ENCODE data around the gene CLCN7.

The CLCN7 gene

DNA sequence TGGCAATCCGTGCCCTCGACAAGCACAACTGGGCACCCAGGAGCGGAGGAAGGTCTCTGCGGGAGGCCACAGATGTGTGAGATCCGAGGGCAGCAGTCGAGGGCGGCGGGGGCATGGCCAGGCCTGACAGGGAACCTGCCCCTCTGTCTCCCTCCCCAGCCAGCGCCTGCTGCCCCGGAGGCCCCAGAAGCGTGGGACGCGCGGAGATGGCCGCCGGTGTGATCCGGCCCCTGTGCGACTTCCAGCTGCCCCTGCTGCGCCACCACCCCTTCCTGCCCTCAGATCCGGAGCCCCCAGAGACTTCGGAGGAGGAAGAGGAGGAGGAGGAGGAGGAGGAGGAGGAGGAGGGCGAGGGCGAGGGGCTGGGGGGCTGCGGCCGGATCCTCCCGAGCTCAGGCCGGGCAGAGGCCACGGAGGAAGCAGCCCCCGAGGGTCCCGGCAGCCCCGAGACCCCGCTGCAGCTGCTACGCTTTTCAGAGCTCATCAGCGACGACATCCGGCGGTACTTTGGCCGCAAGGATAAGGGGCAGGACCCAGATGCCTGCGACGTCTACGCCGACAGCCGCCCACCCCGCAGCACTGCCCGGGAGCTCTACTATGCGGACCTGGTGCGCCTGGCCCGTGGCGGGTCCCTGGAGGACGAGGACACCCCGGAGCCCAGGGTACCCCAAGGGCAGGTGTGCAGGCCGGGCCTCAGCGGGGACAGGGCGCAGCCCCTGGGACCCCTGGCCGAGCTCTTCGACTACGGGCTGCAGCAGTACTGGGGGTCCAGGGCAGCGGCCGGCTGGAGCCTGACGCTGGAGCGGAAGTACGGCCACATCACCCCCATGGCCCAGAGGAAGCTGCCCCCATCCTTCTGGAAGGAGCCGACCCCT lies 42.2 kb downstream of the CLCN7 start:
- in situ Hi-C loops (cut with MboI; ENCODE audit: low sequenced_read_pairs), result no loop called here

DNA sequence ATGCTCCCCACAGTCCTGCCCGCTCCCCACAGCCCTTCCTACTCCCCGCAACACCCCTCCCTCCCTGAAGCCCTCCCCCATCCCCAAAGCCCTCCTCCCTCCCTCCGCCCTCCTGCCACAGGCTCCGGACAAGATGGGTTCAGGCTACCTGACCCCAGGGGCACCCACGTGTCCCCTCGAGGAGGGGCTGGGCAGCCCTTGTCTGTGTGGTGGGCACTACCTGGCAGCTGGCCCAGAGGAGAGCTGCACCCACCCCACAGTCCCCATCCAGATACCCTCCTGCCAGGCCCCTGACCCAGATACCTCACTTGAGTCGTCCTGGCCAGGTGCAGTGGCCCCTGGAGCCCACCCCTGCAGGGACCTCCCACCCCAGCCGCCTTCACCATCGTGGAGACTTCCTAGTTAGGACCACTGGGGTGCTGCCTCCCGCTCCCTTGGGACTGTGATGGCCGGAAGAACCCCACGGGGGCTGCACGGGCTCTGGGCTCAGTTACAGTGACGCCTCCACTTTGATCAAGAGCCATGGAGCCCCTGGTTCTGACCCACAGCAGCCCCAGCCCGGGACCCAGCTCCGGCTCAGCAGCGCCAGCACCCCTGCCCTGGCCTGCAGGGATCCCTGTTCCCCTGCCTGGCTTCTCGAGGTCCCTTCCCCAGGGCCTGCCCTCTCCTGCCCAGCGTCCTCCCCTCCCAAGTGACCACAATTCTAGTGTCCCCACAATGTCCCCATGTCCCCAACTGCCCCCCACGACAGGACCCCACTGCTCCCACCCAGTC lies 43.1 kb downstream of the CLCN7 start:
- in situ Hi-C loops (cut with MboI; ENCODE audit: low sequenced_read_pairs), result no loop called here

DNA sequence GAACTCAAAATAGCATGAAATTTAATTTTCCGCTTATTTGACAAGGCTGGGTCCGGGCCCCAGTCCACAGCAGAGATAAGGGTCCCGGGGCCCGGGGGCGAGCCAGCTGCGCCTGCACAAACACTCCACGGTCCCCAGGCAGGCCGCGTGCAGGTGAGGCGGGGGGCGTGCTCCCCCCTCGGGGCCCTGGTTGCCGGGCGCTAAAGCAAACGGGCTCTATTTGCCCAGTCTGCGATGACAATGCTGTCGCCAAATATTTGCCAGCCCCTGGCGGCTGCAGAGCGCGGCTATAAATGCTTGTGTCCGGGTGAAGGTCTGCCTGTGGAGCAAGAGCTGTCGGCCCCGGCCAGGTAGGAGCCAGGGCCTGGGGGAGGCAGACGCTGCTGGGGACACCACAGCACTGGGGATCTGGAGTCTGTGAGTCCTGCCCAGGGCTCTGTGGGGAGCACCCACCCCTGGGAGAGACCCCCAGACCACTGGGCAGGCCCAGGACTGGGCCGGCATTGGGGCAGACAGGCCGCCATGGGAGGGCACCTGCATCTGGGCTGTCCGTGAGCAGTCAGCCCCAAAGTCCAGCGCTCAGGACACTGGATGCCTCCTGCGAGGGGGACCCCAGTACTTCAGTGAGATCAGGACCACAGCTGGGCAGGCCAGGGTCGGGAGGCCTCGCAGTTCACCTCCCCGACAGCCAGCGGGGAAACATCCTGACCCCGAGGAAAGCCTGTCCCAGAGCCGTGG lies 43.9 kb downstream of the CLCN7 start, which contains the start of gene PERCC1:
TSS of gene PERCC1 (plus strand) at position 320 of the 738 bp plus-strand sequence. CDS start 1,516 bp downstream, outside the sequence.
- in situ Hi-C loops (cut with MboI; ENCODE audit: low sequenced_read_pairs), result no loop called here

GRCh38 chr16:1430214-1430758 lies 44.5 kb downstream of the CLCN7 start:
- in situ Hi-C loops (cut with MboI; ENCODE audit: low sequenced_read_pairs), result no loop called here

GRCh38 chr16:1429631-1430030 lies 45.2 kb downstream of the CLCN7 start:
- in situ Hi-C loops (cut with MboI; ENCODE audit: low sequenced_read_pairs), result no loop called here

- in situ Hi-C loops (cut with MboI; ENCODE audit: low sequenced_read_pairs), result no loop called here
Measured at GRCh38 chr16:1429012-1429411, 45.8 kb downstream of the CLCN7 start.

DNA sequence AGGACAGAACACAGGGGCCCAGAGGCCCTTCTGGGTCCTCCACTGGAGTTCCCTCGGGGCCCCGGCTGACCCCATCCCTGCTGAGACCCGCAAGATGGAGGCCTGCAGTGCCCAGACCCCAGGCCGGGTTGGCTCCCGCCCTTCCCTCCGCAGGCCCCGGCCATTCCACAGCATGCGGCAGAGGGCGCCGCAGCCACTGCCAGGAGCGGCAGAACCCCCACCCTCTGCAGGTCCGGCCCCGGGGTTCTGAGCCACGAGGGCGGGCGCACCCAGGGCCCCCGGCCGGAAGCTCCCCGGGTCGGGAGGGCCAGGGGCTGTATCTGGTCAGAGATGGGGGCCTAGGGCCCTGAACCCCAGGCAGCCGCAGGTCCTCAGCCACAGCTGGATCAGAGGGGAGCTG lies 46.3 kb downstream of the CLCN7 start:
- in situ Hi-C loops (cut with MboI; ENCODE audit: low sequenced_read_pairs), result no loop called here

GRCh38 chr16:1427473-1428461 lies 47.1 kb downstream of the CLCN7 start:
- in situ Hi-C loops (cut with MboI; ENCODE audit: low sequenced_read_pairs), result no loop called here

- in situ Hi-C loops (cut with MboI; ENCODE audit: low sequenced_read_pairs), result no loop called here
Measured at GRCh38 chr16:1426734-1427471, 47.9 kb downstream of the CLCN7 start.

- in situ Hi-C loops (cut with MboI; ENCODE audit: low sequenced_read_pairs), result no loop called here
Measured at GRCh38 chr16:1425616-1426370, 49.0 kb downstream of the CLCN7 start.

DNA sequence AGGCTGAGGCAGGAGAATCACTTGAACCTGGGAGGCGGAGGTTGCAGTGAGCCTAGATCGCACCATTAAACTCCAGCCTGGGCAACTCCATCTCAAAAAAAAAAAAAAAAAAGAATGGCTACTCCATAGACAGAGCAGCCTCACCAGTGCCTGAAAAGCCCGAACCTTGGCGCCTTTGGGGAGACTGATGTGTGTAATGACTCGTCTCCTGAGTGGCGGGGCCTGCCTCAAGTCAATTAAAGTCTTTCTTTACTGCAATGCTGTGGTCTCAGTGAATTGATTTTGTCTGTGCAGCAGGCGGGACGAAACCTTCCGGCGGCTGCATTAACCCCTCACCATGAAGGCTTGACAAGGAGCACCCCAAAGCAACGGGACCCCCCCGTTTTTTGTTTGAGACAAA lies 50.8 kb downstream of the CLCN7 start:
- in situ Hi-C loops (cut with MboI; ENCODE audit: low sequenced_read_pairs), result no loop called here

DNA sequence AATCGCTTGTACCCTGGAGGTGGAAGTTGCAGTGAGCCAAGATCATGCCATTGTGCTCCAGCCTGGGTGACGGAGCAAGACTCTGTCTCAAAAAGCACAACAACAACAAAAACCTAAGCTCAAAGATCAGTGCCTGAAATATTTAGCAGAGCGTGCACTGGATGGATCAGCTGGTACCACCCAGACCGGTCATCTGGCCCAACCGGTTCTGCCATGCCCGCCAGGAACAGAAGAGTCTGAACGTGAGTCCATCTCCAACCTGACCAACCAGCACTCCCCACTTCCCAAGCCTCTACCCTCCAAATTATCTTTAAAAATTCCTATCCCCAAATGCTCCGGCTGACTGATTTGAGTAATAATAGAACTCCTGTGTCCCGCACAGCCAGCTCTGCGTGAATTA lies 52.8 kb downstream of the CLCN7 start:
- in situ Hi-C loops (cut with MboI; ENCODE audit: low sequenced_read_pairs), result no loop called here

GRCh38 chr16:1420111-1420539 lies 54.7 kb downstream of the CLCN7 start:
- in situ Hi-C loops (cut with MboI; ENCODE audit: low sequenced_read_pairs), result no loop called here

DNA sequence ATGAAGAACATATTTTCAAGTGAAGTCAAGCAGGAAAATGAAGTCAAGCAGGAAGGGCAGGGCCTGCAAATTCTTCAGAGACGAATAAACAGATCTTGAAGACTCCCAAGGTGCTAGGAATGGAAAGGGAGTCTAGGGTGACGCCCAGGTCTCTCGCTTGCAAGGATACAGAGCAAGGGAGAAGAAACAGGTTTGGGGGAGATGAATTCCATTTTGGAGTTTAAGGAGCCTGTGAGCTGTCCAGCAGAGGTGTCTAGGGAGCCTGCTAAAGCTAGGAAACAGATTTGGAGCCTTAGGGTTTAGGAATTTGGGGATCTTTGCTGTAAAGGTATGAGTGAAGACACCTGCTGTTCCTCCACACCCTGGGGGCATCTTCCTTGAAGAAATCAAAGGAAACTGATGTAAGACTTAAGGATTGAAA lies 58.3 kb downstream of the CLCN7 start:
- in situ Hi-C loops (cut with MboI; ENCODE audit: low sequenced_read_pairs), result no loop called here

GRCh38 chr16:1414532-1415260 lies 60.1 kb downstream of the CLCN7 start, which contains the start of gene UNKL:
UNKL (minus strand) TSS chr16:1414704; CDS start chr16:1414691, 13 bp downstream.
- in situ Hi-C loops (cut with MboI; ENCODE audit: low sequenced_read_pairs), result no loop called here

DNA sequence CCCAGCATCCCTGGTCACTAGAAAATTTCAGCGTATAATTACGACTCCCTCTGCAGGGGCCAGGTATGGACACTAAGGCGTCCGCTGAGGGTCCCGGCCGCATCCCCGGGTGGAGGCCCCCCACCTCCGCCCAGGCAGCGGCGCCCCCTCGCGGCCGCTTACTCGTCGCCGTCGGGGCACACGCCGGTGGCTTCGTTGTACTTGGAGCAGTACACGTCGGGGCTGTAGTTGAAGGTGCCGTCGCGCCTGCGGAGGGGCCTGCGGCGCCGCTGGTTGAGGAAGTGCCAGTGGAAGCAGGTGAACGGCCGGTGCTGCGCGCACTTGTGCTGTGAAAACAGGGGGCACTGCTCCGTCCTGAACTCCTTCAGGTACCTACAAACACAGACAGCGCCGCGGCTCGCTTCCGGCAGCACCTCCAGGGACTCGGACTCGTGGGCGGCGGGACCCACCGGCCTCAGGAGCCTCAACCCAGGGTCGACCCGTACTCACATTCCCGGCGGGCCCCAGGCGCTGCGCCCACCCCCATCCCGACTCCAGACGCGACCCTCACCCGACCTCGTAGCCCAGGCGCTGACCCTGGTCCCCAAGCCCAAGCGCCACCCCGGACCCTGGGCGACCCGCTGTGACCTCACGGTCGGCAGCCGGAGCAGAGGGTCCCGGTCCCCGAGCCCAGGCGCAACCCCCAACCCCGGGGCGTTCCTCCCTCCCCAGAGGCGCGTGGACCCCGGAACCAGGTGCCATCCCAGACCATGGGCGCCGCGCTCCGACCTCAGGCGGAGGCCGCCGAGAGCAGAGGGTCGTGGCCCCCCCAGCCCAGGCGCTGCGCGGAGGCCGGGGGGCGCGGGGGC lies 60.9 kb downstream of the CLCN7 start:
- in situ Hi-C loops (cut with MboI; ENCODE audit: low sequenced_read_pairs), result no loop called here

DNA sequence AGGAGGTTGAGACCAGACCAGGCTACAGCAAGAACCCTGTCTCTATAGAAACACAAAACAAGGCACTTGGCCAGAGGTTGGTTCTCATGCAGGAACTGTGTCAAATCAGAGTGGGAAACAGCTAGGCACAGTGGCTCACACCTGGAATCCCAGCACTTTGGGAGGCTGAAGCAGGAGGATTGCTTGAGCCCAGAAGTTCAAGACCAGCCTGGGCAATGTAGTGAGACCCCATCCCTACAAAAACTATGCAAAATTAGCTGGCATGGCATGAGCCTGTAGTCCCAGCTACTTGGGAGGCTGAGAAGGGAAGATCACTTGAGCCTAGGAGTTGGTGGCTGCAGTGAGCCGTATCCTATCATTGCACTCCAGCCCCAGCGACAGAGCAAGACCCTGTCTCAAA lies 62.0 kb downstream of the CLCN7 start:
- in situ Hi-C loops (cut with MboI; ENCODE audit: low sequenced_read_pairs), result no loop called here
